Right renal cortex interstitium (tissue), 3 donors: ENCODE results near the gene NSMCE3. TPM values are rescaled to one million over a fixed set of nuclear protein-coding genes. Genes with fewer than 3 reads are reported as not detected.
"Not testable (repeated sequence)": the region's sequence is repeated elsewhere in the genome, so short reads cannot be mapped to it uniquely, and the experiment has no call there.

Source experiments
- DNase-seq, 3 donors: peaks; one replicate each; pipeline ENCODE4 v3.0.0-alpha.2; 2013; ENCODE audit warnings: low read depth in 3 of 3, low spot score in 2 of 3
- polyA plus RNA-seq, 3 donors: library from polyadenylated mRNA; unstranded; fragments of 120-200 nt; gene quantifications; one replicate each; pipeline ENCODE4 v1.2.1, GENCODE V29; 2013; ENCODE audit not compliant: insufficient read length in 3 of 3

The NSMCE3 gene
- polyA plus RNA-seq, 3 donors, result 8.9 to 9.5 (median 9.1) TPM

GRCh38 chr15:29270976-29271375 is 1.4 kb upstream of the NSMCE3 start:
- DNase-seq, result no peak

- DNase-seq, result peak in 1 of 3 donors; percentile 23
Measured at GRCh38 chr15:29270169-29270955, 740 bp upstream of the NSMCE3 start.

- peak in 1 of 3 donors; percentile 47 for DNase-seq
Measured at GRCh38 chr15:29268706-29269484, 727 bp downstream of the NSMCE3 start.

GRCh38 chr15:29266052-29266582 is 3.5 kb downstream of the NSMCE3 start:
- DNase-seq, result no peak

- DNase-seq, result no peak
Measured at GRCh38 chr15:29263289-29263688, 6.3 kb downstream of the NSMCE3 start.

- no peak for DNase-seq
Measured at GRCh38 chr15:29262738-29263137, 6.9 kb downstream of the NSMCE3 start.

GRCh38 chr15:29260896-29261295 is 8.7 kb downstream of the NSMCE3 start:
- no peak for DNase-seq

- no peak for DNase-seq
Measured at GRCh38 chr15:29259233-29259632, 10.4 kb downstream of the NSMCE3 start.

- no peak for DNase-seq
Measured at GRCh38 chr15:29252234-29252633, 17.4 kb downstream of the NSMCE3 start.

- no peak for DNase-seq
Measured at GRCh38 chr15:29244544-29244943, 25.1 kb downstream of the NSMCE3 start.

GRCh38 chr15:29244123-29244522 is 25.5 kb downstream of the NSMCE3 start:
- DNase-seq, result no peak

- no peak for DNase-seq
Measured at GRCh38 chr15:29242456-29243242, 27.0 kb downstream of the NSMCE3 start.

GRCh38 chr15:29241207-29241606 is 28.4 kb downstream of the NSMCE3 start:
- no peak for DNase-seq

- DNase-seq, result no peak
Measured at GRCh38 chr15:29239395-29239794, 30.2 kb downstream of the NSMCE3 start.

- no peak for DNase-seq
Measured at GRCh38 chr15:29233566-29233965, 36.1 kb downstream of the NSMCE3 start.

GRCh38 chr15:29226436-29227208 is 43.0 kb downstream of the NSMCE3 start:
- no peak for DNase-seq

- DNase-seq, result no peak
Measured at GRCh38 chr15:29225534-29226234, 43.9 kb downstream of the NSMCE3 start.

- not testable (repeated sequence) for DNase-seq
Measured at GRCh38 chr15:29224987-29225363, 44.6 kb downstream of the NSMCE3 start.

GRCh38 chr15:29224235-29224986 is 45.2 kb downstream of the NSMCE3 start:
- DNase-seq, result not testable (repeated sequence)
